Left renal pelvis (tissue), 4 donors: ENCODE data around the gene NUDT14. TPM values are rescaled to one million over a fixed set of nuclear protein-coding genes. Genes with fewer than 3 reads are reported as not detected.

ENCODE experiments used
- DNase-seq, 4 donors: peaks; one replicate each; pipeline ENCODE4 v3.0.0-alpha.2; 2013; ENCODE audit warnings: low read depth in 4 of 4, low spot score in 3 of 4
- polyA plus RNA-seq, 4 donors: library from polyadenylated mRNA; unstranded; fragments of 120-200 nt; gene quantifications; one replicate each; pipeline ENCODE4 v1.2.1, GENCODE V29; 2013; ENCODE audit not compliant: insufficient read length in 4 of 4

The NUDT14 gene
- polyA plus RNA-seq, 4 donors = 8.9 to 43.0 (median 24.6) TPM

DNA sequence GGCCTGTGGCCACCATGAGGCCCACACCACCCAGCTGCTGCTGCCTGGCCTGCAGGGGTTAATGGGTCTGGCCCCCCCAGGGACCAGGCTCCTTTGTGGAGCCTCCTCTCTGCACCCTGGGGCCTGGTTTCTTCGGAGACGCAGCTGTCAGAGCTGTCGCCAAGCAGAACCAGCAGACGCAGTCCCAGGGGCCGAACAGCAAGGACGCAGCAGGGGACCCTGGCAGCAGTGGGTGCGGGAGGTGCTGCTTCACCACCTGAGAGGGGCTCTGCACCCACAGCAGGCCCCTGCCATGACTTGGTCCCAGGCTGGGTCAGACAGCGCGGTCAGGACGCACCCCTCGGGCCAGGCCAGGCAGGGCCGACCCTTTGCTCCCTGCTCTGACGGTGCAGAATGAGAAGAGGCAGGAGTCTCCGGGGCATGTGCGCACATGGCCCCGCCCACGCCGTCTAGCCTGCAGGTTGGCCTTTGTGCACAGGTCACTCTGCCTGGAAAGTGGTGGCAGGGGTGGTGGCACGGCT, 43.0 kb downstream of the NUDT14 start:
- no peak for DNase-seq

DNA sequence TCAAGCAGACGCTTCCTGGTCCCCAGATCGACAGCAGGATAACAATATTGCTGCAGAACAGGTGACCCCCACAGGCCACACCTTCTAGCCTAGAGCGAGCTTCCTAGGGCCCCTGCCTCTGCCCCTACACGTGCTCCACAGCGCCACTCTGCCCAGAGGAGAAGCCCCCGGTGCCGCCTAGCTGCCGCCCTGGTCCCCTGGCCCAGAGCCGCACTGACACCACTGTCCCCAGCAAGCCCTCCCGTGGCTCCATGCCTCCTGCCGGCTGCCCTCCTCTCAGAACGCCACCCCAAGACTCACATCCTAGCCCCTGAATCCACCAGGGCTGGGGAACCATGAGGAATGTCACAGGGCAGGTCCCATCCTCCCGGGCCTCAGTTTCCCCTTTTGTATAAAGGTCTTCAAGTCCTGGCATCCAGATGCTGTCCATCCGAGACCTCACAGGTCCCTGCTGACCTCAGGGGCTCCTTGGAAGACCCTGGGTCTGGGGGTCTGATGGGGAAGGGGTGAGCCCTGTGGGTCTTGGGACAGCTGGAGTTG, 43.6 kb downstream of the NUDT14 start:
- no peak for DNase-seq

DNA sequence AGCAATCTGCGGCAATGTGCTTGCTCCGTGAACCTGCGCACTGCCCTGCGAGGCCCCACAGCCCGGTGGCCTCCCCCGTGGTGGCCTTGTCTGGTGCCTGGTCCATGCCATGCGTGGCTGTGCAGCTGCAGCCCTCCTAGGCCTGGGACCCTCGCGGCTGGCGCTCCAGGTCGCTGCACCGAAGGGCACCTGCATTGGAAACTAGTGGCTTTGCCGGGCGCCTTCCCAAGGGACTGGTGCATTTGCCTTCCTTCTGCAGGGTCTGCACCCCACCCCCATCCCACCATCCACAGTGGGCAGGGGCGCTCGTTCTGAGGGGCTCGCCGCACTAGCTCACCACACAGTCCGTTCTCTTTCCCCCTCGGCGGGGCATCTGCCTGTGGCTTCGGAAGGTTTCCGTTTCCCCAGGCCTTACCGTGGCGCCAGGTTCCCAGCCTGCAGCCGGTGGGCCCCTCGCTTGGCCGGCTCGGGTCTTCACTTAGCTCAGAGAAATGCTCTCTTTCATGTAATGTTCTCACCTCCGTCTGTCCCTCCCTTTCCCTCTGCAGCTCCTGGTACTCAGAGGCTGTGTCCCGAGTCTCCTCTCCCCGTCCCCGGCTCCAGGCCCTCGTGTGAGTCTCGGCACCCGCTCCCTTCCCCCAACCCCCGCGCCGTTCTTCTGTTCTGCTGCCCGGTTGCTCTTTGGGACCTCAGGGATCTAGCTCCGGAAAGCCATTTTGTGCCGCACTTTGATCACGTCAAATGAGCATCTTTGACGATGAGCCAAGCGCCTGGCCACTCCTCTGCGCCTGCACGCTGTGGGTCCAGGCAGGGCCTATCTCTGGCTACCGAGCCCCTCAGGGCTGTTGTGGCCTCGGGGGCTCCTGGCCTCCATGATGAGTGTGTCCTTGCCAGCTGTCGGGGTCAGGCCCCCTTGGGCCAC, 44.5 kb downstream of the NUDT14 start:
- no peak for DNase-seq

DNA sequence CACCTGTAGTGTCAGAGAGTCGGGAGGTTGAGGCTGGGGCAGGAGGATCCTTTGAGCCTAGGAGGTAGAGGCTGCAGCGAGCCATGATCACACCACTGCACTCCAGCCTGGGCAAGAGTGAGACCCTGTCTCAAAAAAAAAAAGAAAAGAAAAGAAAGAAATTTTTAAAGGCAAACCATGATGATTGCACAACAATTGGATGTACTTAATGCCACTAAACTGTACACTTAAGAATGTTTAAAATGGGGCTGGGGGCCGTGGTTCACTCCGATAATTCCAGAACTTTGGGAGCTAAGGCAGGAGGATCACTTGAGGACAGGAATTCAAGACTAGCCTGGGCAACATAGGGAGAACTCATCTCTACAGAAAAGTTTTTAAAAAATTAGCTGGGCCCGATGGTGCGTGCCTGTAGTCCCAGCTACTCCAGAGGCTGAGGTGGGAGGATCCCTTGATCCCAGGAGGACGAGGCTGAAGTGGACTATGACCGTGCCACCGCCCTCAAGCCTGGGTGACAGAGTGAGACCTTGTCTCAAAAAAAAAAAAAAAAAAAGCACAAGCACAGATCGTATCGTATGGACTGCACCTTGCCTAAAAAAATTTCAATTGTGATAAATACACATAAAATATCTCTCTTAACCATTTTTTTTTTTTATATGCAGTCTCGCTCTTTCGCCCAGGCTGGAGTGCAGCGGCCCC, 45.3 kb downstream of the NUDT14 start:
- DNase-seq = no peak

DNA sequence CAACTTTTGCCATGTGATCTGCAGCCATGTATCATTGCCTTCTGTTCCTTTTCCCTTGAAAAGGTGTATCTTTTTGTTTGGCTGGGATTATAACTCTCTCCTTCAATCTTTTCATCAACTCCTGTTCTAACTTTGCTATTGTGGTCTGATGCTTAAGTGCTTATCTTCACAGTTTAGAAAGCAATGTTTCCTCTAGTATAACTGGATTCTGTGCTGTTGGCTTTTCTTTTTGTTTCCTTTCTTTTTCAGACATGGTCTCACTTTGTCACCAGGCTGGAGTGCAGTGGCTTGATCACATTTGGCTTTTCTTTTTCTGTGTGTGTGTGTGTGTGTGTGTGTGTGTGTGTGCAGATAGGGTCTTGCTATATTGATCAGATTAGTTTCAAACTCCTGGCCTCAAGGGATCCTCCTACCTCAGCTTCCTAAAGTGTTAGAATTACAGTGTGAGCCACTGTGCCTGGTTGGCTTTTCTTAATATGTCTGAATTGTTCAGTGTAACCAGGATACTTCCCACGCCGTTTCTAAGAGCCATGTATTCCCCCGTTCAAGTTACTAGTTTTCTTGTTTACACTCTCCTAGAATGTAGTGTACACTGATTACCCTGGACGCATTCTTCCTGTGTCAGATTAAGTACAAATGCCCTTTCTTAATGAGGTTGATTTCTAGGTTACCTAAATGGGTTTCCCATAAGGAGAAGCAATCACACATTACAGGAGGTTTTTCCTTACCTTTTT, 48.0 kb downstream of the NUDT14 start:
- DNase-seq = no peak

DNA sequence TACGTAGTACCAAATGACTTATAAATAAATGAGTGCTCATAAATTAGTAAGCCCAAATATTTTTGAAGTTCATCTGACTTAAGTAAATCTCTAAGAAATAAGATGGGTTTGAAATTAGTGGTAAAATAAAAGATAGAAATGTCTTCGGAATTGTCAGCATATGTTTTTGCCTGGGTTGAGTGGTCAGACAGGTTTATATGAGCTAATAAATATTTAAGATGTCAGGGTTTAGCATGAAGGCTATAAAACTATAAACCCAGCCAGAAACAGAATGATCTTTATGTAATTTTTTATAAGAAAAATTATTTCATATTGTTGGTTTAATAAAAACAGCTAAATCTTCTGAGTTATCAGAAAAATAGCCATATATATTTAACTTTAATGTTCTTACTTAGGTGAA, 49.9 kb downstream of the NUDT14 start:
- no peak for DNase-seq

DNA sequence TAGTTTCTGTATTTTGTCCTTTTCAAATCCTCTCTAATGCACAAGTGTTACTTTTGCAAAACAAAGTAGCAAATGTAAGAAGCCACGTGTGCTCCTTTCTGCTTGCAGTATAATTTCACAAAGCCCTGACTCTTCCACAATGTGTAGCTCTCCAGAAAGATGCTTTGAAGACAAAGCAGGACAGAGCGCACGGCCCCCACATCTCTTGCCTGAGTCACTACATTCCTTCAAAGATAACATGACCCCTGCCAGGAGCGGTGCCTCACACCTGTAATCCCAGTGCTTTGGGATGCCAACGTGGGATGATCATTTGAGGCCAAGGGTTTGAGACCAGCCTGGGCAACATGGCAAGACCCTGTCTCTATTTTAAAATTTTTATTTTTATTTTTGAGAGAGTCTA, 53.1 kb downstream of the NUDT14 start:
- DNase-seq = no peak

DNA sequence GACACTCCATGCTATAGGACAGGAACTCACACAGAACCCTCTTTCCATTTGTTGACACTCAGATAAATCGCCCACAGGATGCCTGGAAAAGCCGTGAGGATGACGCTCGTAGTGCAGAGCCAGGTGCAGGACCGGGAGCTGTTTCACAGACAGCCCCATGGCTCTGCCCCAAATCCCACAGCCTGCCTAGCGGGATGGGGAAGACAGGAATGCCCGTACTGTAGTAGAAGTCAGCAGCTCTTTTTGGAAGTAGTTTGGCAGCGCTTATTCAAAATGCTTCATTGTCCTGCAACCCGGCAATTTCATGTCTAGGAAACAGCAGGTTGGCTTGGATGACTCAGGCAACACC, 54.2 kb downstream of the NUDT14 start:
- DNase-seq = no peak

DNA sequence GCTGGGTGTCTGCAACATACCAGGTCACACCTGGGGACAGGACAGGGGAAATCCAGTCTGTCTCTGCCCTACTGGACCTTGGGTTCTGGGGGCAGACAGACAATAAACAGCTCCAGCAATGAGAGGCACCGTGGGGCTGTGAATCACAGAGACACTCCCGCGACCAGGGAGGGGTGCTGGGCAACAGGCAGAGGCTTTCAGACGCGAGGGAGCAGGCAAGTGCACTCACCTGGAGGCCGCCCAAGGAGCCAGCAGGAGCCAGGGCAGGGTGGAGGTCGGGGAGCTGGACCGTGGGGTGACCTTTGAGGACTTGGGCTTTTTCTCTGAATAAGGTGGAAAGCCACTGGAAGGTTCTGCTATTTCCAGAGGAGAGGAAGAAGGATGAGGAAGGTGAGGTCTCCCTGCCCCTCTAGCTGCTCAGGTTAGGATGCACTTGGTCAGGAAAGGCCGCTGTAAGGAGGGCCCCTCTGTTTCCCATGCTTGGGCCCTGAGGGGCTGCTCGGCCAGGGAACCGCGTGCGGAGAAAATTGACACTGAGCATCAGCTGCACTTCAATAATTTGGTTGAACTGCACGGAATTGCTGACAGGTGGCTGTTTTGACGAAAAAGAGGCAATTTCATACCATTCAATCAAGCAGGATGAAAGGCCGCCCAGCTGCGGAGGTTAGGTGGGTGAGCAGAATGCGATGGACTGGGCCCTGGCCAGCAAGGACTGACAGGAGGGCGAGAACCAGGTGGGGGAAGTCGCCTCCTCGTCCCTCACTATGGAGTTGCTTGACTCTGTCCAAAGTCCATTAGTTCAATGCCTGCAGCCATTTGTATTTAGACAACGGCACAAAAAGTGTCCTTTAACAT, 54.8 kb downstream of the NUDT14 start:
- no peak for DNase-seq

DNA sequence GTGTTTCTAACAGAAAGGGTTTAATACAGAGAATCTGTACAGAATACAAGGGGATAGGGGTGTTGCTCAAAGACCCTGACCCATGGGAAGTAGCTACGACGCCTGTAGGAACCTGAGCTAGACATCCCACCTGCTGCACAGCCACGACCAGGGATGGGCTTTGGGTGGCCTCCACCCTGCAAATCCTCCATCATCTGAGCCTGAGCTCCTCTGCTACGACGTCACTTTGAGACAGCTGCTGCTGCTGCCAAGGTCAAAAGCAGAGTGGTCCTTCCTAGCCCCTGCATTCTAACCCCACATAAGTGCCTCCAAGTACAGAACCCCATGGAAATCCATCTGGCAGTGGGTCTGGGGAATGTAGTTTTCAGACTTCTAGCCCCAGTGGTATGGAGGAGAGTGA, 56.3 kb downstream of the NUDT14 start:
- DNase-seq = no peak

DNA sequence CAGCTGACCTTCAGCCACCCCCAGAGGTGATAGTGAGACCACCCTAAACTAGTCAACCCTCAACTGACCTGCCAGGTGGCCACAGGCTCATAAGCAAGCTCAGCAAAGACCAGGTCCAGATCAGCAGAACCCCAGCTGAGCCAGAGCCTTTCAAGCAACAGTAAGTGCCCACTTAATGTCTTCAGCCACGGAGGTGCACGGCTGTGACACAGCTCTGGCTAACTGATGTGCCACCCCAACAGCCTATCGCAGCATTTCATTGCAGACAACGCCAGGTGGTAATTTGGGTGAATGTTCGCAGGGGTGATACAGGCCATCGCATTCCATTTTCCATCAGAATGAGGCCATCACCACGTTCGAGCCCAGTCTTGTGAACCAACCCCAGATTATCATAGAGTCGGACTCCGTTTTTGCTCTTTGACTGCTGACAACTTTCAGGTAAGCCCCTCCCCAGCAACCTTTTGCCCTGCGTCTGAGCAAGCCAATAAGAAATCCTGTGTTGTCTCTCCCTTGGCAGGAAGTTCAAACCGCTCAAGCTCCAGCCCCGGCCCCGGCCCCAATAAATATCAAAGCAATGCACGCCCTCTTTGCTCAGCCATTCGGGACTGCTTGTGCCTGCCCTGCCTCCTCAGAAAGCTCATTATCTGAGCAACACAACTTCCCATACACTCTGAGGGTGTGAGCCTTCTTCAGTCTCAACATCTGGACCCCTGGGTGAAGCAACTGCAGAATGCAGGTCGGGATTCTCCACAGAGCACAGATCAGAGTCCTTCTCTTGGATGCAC, 56.9 kb downstream of the NUDT14 start:
- no peak for DNase-seq

DNA sequence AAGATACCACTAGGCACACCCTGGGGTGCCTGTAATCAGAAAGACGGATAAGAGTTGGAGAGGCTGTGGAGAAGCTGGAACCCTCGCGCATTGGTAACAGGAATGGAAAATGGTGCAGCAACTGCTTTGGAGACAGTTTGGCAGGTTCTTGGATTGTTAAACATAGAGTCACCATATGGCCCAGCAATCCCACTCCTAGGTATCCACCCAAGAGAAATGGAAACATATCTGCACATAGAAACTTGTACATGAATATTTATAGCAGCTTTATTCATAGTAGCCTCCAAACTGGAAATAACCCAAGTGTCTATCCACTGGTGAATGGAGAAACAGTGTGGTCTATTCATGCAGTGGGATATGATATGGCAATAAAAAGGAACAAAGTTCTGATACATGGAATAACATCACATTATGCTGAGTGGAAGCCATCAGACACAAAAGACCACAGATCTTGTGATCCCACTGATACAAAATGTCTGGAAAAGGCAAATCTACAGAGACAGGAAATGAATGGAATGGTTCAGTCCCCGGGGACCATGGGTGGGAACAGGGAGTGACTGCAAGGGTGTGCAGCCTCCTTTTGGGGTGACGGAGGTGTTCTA, 57.9 kb downstream of the NUDT14 start:
- no peak for DNase-seq

Other genes starting within 250 kb of the NUDT14 start
- gene AHNAK2, start 202.9 kb downstream of the NUDT14 start, polyA plus RNA-seq = 1 to 10 TPM; 1.5 to 7.2 (median 2.4) TPM
- 10 to 100 TPM in 3 of 4 donors, 1 to 10 TPM in 1; 7.2 to 30.3 (median 24.5) TPM for gene CLBA1, start 195.5 kb downstream of the NUDT14 start, polyA plus RNA-seq
- gene CDCA4, start 160.2 kb downstream of the NUDT14 start, polyA plus RNA-seq = 10 to 100 TPM; 18.2 to 26.9 (median 21.3) TPM
- gene GPR132, start 115.9 kb downstream of the NUDT14 start, polyA plus RNA-seq = 1 to 10 TPM in 1 of 4 donors, under 1 TPM in 3; 0.24 to 1.1 (median 0.50) TPM
- 10 to 100 TPM in 1 of 4 donors, 1 to 10 TPM in 3; 5.4 to 10.9 (median 7.4) TPM for gene JAG2, start 12.5 kb downstream of the NUDT14 start, polyA plus RNA-seq
- 10 to 100 TPM; 33.2 to 39.3 (median 35.7) TPM for gene BTBD6, start 67.2 kb upstream of the NUDT14 start, polyA plus RNA-seq
- gene BRF1, start 119.7 kb upstream of the NUDT14 start, polyA plus RNA-seq = 10 to 100 TPM; 21.5 to 40.8 (median 33.3) TPM
- 10 to 100 TPM; 55.9 to 91.9 (median 67.4) TPM for gene PACS2, start 133.4 kb upstream of the NUDT14 start, polyA plus RNA-seq
- gene TEX22, start 217.2 kb upstream of the NUDT14 start, polyA plus RNA-seq = 1 to 10 TPM; 1.1 to 2.8 (median 2.0) TPM
- gene MTA1, start 238.5 kb upstream of the NUDT14 start, polyA plus RNA-seq = 100 to 1,000 TPM in 3 of 4 donors, 10 to 100 TPM in 1; 92.8 to 167 (median 112) TPM